GM21367 (cell line): ENCODE data around the gene RSRC1.
"Not testable (repeated sequence)": the region's sequence is repeated elsewhere in the genome, so short reads cannot be mapped to it uniquely, and the experiment has no call there.

Source experiments
- ATAC-seq: cut with Tn5 transposase; IDR thresholded peaks from one replicate; pipeline ENCODE4 v1.9.1; 2021; ENCODE audit not compliant: unreplicated experiment

The RSRC1 gene

GRCh38 chr3:158384019-158384418 is 274.1 kb downstream of the RSRC1 start:
- peak; percentile 69 for ATAC-seq

- no peak for ATAC-seq
These were observed 285.5 kb downstream of the RSRC1 start for GRCh38 chr3:158395421-158395820.

- ATAC-seq: no peak
These were observed 292.7 kb downstream of the RSRC1 start for GRCh38 chr3:158402590-158402989.

GRCh38 chr3:158403013-158403412 is 293.1 kb downstream of the RSRC1 start:
- no peak for ATAC-seq

GRCh38 chr3:158404131-158404718 is 294.3 kb downstream of the RSRC1 start:
- no peak for ATAC-seq

GRCh38 chr3:158405507-158405906 is 295.6 kb downstream of the RSRC1 start:
- no peak for ATAC-seq

- ATAC-seq: no peak
These were observed 298.1 kb downstream of the RSRC1 start for GRCh38 chr3:158407844-158408517.

GRCh38 chr3:158408518-158408897 is 298.6 kb downstream of the RSRC1 start:
- not testable (repeated sequence) for ATAC-seq

- ATAC-seq: no peak
These were observed 308.1 kb downstream of the RSRC1 start for GRCh38 chr3:158418035-158418434.

GRCh38 chr3:158419820-158420653 is 310.1 kb downstream of the RSRC1 start:
- ATAC-seq: no peak

- peak; percentile 94 for ATAC-seq
These were observed 310.9 kb downstream of the RSRC1 start for GRCh38 chr3:158420654-158421396.

- no peak for ATAC-seq
These were observed 320.6 kb downstream of the RSRC1 start for GRCh38 chr3:158430448-158430847.

GRCh38 chr3:158430968-158431367 is 321.1 kb downstream of the RSRC1 start:
- no peak for ATAC-seq

- ATAC-seq: no peak
These were observed 321.9 kb downstream of the RSRC1 start for GRCh38 chr3:158431829-158432228.

- ATAC-seq: peak; percentile 98
These were observed 324.6 kb downstream of the RSRC1 start for GRCh38 chr3:158434412-158435038.

- peak; percentile 96 for ATAC-seq
These were observed 333.7 kb downstream of the RSRC1 start for GRCh38 chr3:158443632-158444031.

- ATAC-seq: no peak
These were observed 337.5 kb downstream of the RSRC1 start for GRCh38 chr3:158447408-158447807.

- ATAC-seq: no peak
These were observed 341.6 kb downstream of the RSRC1 start for GRCh38 chr3:158451405-158452055.

GRCh38 chr3:158452334-158452733 is 342.4 kb downstream of the RSRC1 start:
- ATAC-seq: no peak

- ATAC-seq: no peak
These were observed 343.1 kb downstream of the RSRC1 start for GRCh38 chr3:158453004-158453403.
